HepG2 (cell line): Measurements from ENCODE around the gene RAPGEFL1. TPM values are rescaled to one million over a fixed set of nuclear protein-coding genes. Genes with fewer than 3 reads are reported as not detected.

Experiments
- ATAC-seq: fragments of 200-7000 bp; cut with Tn5 transposase; 3 replicates; pipeline ENCODE4 v1.9.1; 2020; ENCODE audit warnings: mild to moderate bottlenecking, moderate library complexity
- BruUV-seq: library from RNA; stranded (reverse); fragments of 400-500 nt; replicated peaks from 2 replicates; lab custom pipeline; 2021; lab: Mats Ljungman, UMichigan
- CTCF ChIA-PET: fragments of 300-600 bp; formaldehyde crosslinking; extraction: SDS; loops from one replicate; lab custom pipeline; 2021; ENCODE audit warnings: low total read pairs, inconsistent platforms, low intra/inter-chr PET ratio; lab: Yijun Ruan, JAX
- POLR2A ChIA-PET: fragments of 350-600 bp; sonication (Branson Sonifier 250); formaldehyde crosslinking; loops from one replicate; lab custom pipeline; 2020; ENCODE audit warnings: antibody characterized with exemption, inconsistent platforms; lab: Yijun Ruan, JAX
- DNase-seq: peaks from one replicate; pipeline ENCODE4 v3.0.0-alpha.2; 2015; ENCODE audit warnings: low spot score
- FAIRE-seq: peaks from 3 replicates; lab custom pipeline; 2011; peaks lifted over from hg19 to GRCh38; lab: Jason Lieb, UNC
- H2AFZ ChIP-seq: one replicate; pipeline ENCODE4 v1.6.1; 2011; ENCODE audit warnings: low read length, inconsistent platforms
- H3K27ac ChIP-seq: fragments of 300-600 bp; 3 replicates; pipeline ENCODE4 v1.8.0; 2011; ENCODE audit warnings: mixed run types, mild to moderate bottlenecking, mixed read lengths, low read length, inconsistent platforms; ENCODE audit not compliant: insufficient read depth; ENCODE audit errors: extremely low read length
- H3K27me3 ChIP-seq, 2 experiments: fragments of 200-600 bp in 1 of 2; 2 replicates in 1 of 2; 3 replicates in 1 of 2; pipeline versions ENCODE4 v1.6.0 to v1.8.0; 2011; ENCODE audit warnings: low read length in 2 of 2, mild to moderate bottlenecking in 2 of 2, moderate library complexity in 2 of 2, inconsistent platforms in 1 of 2; ENCODE audit not compliant: insufficient read depth in 2 of 2, control insufficient read depth in 1 of 2
- H3K36me3 ChIP-seq, 2 experiments: fragments of 200-600 bp in 1 of 2; replicated peaks in 1 of 2; 2 replicates in 1 of 2; 3 replicates in 1 of 2; pipeline versions ENCODE4 v1.5.1 to v1.8.0; 2011; ENCODE audit warnings: low read length in 2 of 2, inconsistent platforms in 1 of 2; ENCODE audit not compliant: insufficient read depth in 2 of 2, control insufficient read depth in 1 of 2
- H3K4me1 ChIP-seq: 2 replicates; pipeline ENCODE4 v1.5.1; 2012; ENCODE audit warnings: low read length, inconsistent platforms; ENCODE audit not compliant: insufficient read depth
- H3K4me2 ChIP-seq: 2 replicates; pipeline ENCODE4 v1.6.0; 2011; ENCODE audit warnings: low read depth, low read length, inconsistent platforms
- H3K4me3 ChIP-seq, 3 experiments: fragments of 200-600 bp in 1 of 3; sonication (generic), shearing (Covaris generic) in 1 of 3; replicated peaks in 1 of 3; 2 replicates each; pipeline ENCODE4 v1.5.1; 2011 to 2016; ENCODE audit warnings: low read length in 3 of 3, inconsistent platforms in 2 of 3, low read depth in 2 of 3, mild to moderate bottlenecking in 2 of 3, control low read depth in 1 of 3, mixed read lengths in 1 of 3; ENCODE audit not compliant: insufficient read depth in 1 of 3
- H3K79me2 ChIP-seq: one replicate; pipeline ENCODE4 v1.6.1; 2011; ENCODE audit warnings: low read length, inconsistent platforms; ENCODE audit not compliant: insufficient read depth
- H3K9ac ChIP-seq: 2 replicates; pipeline ENCODE4 v1.6.0; 2011; ENCODE audit warnings: mild to moderate bottlenecking, low read depth, low read length, inconsistent platforms; ENCODE audit not compliant: insufficient read depth
- H3K9me3 ChIP-seq: 2 replicates; pipeline ENCODE4 v1.5.1; 2012; ENCODE audit warnings: mild to moderate bottlenecking, low read length
- H4K20me1 ChIP-seq: 2 replicates; pipeline ENCODE4 v1.6.0; 2011; ENCODE audit warnings: inconsistent platforms, mild to moderate bottlenecking, low read length, moderate library complexity; ENCODE audit not compliant: insufficient read depth
- AHR ChIP-seq: IDR thresholded peaks from 2 replicates; pipeline ENCODE4 v1.6.1; 2018; ENCODE audit warnings: missing genetic modification reagents, missing compliant biosample characterization
- CHD4 ChIP-seq: fragments of 200-600 bp; sonication (generic); IDR thresholded peaks from 2 replicates; pipeline ENCODE4 v1.7.0; 2017; ENCODE audit warnings: mild to moderate bottlenecking, low read length, borderline replicate concordance
- FOXO1 ChIP-seq: sonication (generic); formaldehyde crosslinking; IDR thresholded peaks from 2 replicates; pipeline ENCODE4 v1.4.0; 2020; ENCODE audit warnings: missing genetic modification reagents
- GPN1 ChIP-seq: sonication (generic); formaldehyde crosslinking; IDR thresholded peaks from 2 replicates; pipeline ENCODE4 v1.5.1; 2020; ENCODE audit warnings: missing genetic modification reagents, borderline replicate concordance
- HMGA1 ChIP-seq: sonication (generic); formaldehyde crosslinking; conservative IDR thresholded peaks from 2 replicates; pipeline ENCODE4 v1.4.0; 2020; ENCODE audit warnings: missing genetic modification reagents
- KLF15 ChIP-seq: sonication (generic); formaldehyde crosslinking; IDR thresholded peaks from 2 replicates; pipeline ENCODE4 v1.8.1; 2023; ENCODE audit warnings: borderline replicate concordance, mild to moderate bottlenecking, inconsistent platforms, missing genetic modification reagents, mixed read lengths
- MAFK ChIP-seq, 2 experiments: IDR thresholded peaks in 1 of 2; conservative IDR thresholded peaks in 1 of 2; 2 replicates each; pipeline ENCODE4 v1.6.1; 2011; ENCODE audit warnings: improper control_type of control experiment in 2 of 2, low read length in 2 of 2
- MAZ ChIP-seq, 2 experiments: sonication (generic) in 1 of 2; formaldehyde crosslinking in 1 of 2; IDR thresholded peaks; 2 replicates each; pipeline versions ENCODE4 v1.5.0 to v1.6.1; 2012 to 2020; ENCODE audit warnings: low read depth in 2 of 2, mild to moderate bottlenecking in 2 of 2, borderline replicate concordance in 1 of 2, improper control_type of control experiment in 1 of 2, low read length in 1 of 2, missing genetic modification reagents in 1 of 2, moderate library complexity in 1 of 2
- NRL ChIP-seq: sonication (generic); formaldehyde crosslinking; IDR thresholded peaks from 2 replicates; pipeline ENCODE4 v1.5.0; 2020; ENCODE audit warnings: missing genetic modification reagents, mild to moderate bottlenecking, moderate library complexity, borderline replicate concordance
- RAD21 ChIP-seq: fragments of 450-650 bp; formaldehyde crosslinking; IDR thresholded peaks from 2 replicates; pipeline ENCODE4 v1.5.0; 2020; ENCODE audit warnings: mild to moderate bottlenecking
- TGIF2 ChIP-seq: IDR thresholded peaks from 2 replicates; pipeline ENCODE4 v1.6.1; 2016; ENCODE audit warnings: control low read depth, missing compliant biosample characterization
- ZC3H13 ChIP-seq: sonication (generic); formaldehyde crosslinking; IDR thresholded peaks from 2 replicates; pipeline ENCODE4 v1.8.1; 2023; ENCODE audit warnings: mild to moderate bottlenecking, missing genetic modification reagents, moderate library complexity
- ZNF292 ChIP-seq: sonication (generic); formaldehyde crosslinking; IDR thresholded peaks from 2 replicates; pipeline ENCODE4 v1.8.1; 2022; ENCODE audit warnings: mild to moderate bottlenecking, low read depth, missing genetic modification reagents, borderline replicate concordance
- ZNF501 ChIP-seq: sonication (generic); formaldehyde crosslinking; IDR thresholded peaks from 2 replicates; pipeline ENCODE4 v1.5.1; 2020; ENCODE audit warnings: mild to moderate bottlenecking, moderate library complexity, missing genetic modification reagents
- ZNF510 ChIP-seq: sonication (generic); formaldehyde crosslinking; IDR thresholded peaks from 2 replicates; pipeline ENCODE4 v1.4.0; 2020; ENCODE audit warnings: low read depth, mild to moderate bottlenecking, missing genetic modification reagents
- ZNF572 ChIP-seq: sonication (generic); formaldehyde crosslinking; IDR thresholded peaks from 2 replicates; pipeline ENCODE4 v1.5.1; 2020; ENCODE audit warnings: mild to moderate bottlenecking, missing genetic modification reagents
- ZNF780A ChIP-seq: sonication (generic); formaldehyde crosslinking; IDR thresholded peaks from 2 replicates; pipeline ENCODE4 v1.8.0; 2022; ENCODE audit warnings: mild to moderate bottlenecking, missing genetic modification reagents, moderate library complexity
- ZSCAN31 ChIP-seq: sonication (generic); formaldehyde crosslinking; IDR thresholded peaks from 2 replicates; pipeline ENCODE4 v1.5.0; 2020; ENCODE audit warnings: low read depth, mild to moderate bottlenecking, missing genetic modification reagents
- WGBS: methylation state at CpG from one replicate; pipeline ENCODE4 v1.1.6; 2017; ENCODE audit warnings: low lambda C conversion rate; 5-methylcytosine and 5-hydroxymethylcytosine counted together
- in situ Hi-C: cut with HindIII; loops from 2 replicates; pipeline ENCODE4 v1.10.0; 2017; ENCODE audit warnings: low pct_unique_long_range_greater_than_20kb; ENCODE audit not compliant: extremely low pct_ligation_motif_present
- intact Hi-C: fragments of 100-400 bp; cut with micrococcal nuclease; formaldehyde crosslinking; loops from one replicate; pipeline ENCODE4 v1.10.0; 2022; ENCODE audit not compliant: unreplicated experiment
- polyA plus RNA-seq, 8 experiments: library from polyadenylated mRNA; depleted of rRNA in 3 of 8; stranded (reverse) in 7 of 8; unstranded in 1 of 8; fragments of >200 nt; fragmentation: Illumina TruSeq in 4 of 8; extraction: Trizol in 4 of 8; gene quantifications; 2 replicates each; pipeline versions ENCODE4 v1.2.1 to v1.2.3, GENCODE V29; 2011 to 2016; ENCODE audit warnings: low read depth in 4 of 8, missing spikeins in 1 of 8, mixed read lengths in 1 of 8; ENCODE audit not compliant: insufficient read depth in 1 of 8
- total RNA-seq, 5 experiments: library from RNA; depleted of rRNA; stranded (reverse); fragments of >200 nt; fragmentation: Illumina TruSeq; extraction: Trizol; gene quantifications; 2 replicates each; pipeline ENCODE4 v1.2.3, GENCODE V29; 2016; ENCODE audit warnings: low read depth in 1 of 5
- TF ChIP-seq, protein P1 (sequence below): sonication (generic); formaldehyde crosslinking; IDR thresholded peaks from 2 replicates; pipeline ENCODE4 v1.5.0; 2020; ENCODE audit warnings: mild to moderate bottlenecking, missing genetic modification reagents, moderate library complexity
- TF ChIP-seq, protein P2 (sequence below): sonication (generic); formaldehyde crosslinking; IDR thresholded peaks from 2 replicates; pipeline ENCODE4 v1.4.0; 2020; ENCODE audit warnings: mild to moderate bottlenecking, low read depth, missing genetic modification reagents

Gene RAPGEFL1
- total and polyA plus RNA-seq, 2 of the 13 experiments (the other 11 are each of a cell fraction or from before 2014, with no cell fraction given): 4.5 to 7.8 TPM

DNA sequence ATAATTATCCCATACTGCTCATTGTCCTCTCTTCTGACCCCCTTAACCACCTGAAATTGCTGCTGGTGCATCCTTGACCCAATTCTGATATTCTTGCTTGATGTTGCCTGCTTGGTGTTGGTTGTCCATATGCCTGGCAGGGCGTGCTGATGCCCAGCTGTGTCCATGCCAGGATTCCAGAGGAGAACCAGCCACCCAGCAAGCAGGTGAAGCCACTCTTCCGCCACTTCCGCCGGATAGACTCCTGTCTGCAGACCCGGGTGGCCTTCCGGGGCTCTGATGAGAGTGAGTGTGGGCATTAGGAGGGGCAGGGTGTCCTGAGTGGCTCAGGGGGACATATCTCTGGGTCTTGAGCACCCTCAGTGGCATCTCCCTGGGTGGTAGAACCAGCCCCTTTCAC is 11.4 kb downstream of the RAPGEFL1 start:
- POLR2A ChIA-PET: no interaction called here

GRCh38 chr17:40190197-40191021 is 13.1 kb downstream of the RAPGEFL1 start:
- POLR2A ChIA-PET: interaction anchor here (1.0 to 2.5 kb wide), 6 partner anchors 9 to 77 kb away, joined by 3 to 12 read pairs (median 6); partner anchors contain the start of gene CASC3
- peak; percentile 59 for DNase-seq
- peak; percentile 59 for FAIRE-seq
- TF ChIP-seq ZSCAN31 (CRISPR knock-in tag) (no peak), MAZ (IDR thresholded peaks at IDR 0.05; ENCODE audit: borderline replicate concordance, low read depth, low read length) (peak; percentile 38; the same call in 1 of the 2 replicates), MAZ (CRISPR knock-in tag; IDR thresholded peaks at IDR 0.05; ENCODE audit: low read depth) (no peak), HMGA1 (CRISPR knock-in tag) (no peak), TGIF2 (CRISPR knock-in tag) (peak; percentile 45; the same call in 1 of the 2 replicates), MAFK (conservative IDR thresholded peaks at IDR 0.05 in 1 of 2, IDR thresholded peaks at IDR 0.05 in 1 of 2; ENCODE audit: low read length in 2 of 2) (no peak), FOXO1 (CRISPR knock-in tag) (peak; percentile 38; the same call in 1 of the 2 replicates), ZNF292 (peak; percentile 25; the same call in 1 of the 2 replicates), NRL (no peak)
- TF ChIP-seq, protein P1, sequence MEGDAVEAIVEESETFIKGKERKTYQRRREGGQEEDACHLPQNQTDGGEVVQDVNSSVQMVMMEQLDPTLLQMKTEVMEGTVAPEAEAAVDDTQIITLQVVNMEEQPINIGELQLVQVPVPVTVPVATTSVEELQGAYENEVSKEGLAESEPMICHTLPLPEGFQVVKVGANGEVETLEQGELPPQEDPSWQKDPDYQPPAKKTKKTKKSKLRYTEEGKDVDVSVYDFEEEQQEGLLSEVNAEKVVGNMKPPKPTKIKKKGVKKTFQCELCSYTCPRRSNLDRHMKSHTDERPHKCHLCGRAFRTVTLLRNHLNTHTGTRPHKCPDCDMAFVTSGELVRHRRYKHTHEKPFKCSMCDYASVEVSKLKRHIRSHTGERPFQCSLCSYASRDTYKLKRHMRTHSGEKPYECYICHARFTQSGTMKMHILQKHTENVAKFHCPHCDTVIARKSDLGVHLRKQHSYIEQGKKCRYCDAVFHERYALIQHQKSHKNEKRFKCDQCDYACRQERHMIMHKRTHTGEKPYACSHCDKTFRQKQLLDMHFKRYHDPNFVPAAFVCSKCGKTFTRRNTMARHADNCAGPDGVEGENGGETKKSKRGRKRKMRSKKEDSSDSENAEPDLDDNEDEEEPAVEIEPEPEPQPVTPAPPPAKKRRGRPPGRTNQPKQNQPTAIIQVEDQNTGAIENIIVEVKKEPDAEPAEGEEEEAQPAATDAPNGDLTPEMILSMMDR: peak; percentile 55

More for the DNA sequence above, 11.4 kb downstream of the RAPGEFL1 start:
- CTCF ChIA-PET: no interaction called here
- ATAC-seq (no peak), FAIRE-seq (no peak), DNase-seq (no peak)
- Histone ChIP-seq H4K20me1 (no peaks in the 10 kb centered on the region), H3K9me3 (no peaks in the 10 kb centered on the region), H3K79me2 (no peaks in the 10 kb centered on the region), H2AFZ (no peak overlapping the region), H3K27ac (no peak overlapping the region), H3K4me1 (peaks cover 35% of the 10 kb centered on the region), H3K4me3 (no peak overlapping the region), H3K36me3 (no peaks in the 10 kb centered on the region), H3K27me3 (no peaks in the 10 kb centered on the region), H3K9ac (no peak overlapping the region), H3K4me2 (no peak overlapping the region)
- no TSS peak for BruUV-seq
- in situ Hi-C loops (no loop called here), intact Hi-C loops (no loop called here)
- 93% methylated on average over 6 of the region's 6 CpGs for WGBS
- TF ChIP-seq ZC3H13 (CRISPR knock-in tag) (no peak), CHD4 (no peak), ZNF572 (CRISPR knock-in tag) (no peak), ZNF510 (CRISPR knock-in tag) (no peak), RAD21 (CRISPR knock-in tag) (no peak), ZNF501 (no peak), AHR (CRISPR knock-in tag) (no peak), ZNF780A (CRISPR knock-in tag) (no peak), KLF15 (no peak), GPN1 (CRISPR knock-in tag) (no peak)
- TF ChIP-seq, protein P2, sequence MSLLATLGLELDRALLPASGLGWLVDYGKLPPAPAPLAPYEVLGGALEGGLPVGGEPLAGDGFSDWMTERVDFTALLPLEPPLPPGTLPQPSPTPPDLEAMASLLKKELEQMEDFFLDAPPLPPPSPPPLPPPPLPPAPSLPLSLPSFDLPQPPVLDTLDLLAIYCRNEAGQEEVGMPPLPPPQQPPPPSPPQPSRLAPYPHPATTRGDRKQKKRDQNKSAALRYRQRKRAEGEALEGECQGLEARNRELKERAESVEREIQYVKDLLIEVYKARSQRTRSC: no peak

More at GRCh38 chr17:40190197-40191021, 13.1 kb downstream of the RAPGEFL1 start:
- Histone ChIP-seq H3K27me3 (no peaks in the 10 kb centered on the region), H2AFZ (no peak overlapping the region), H3K4me2 (peak overlapping the region; percentile 91), H3K27ac (peak overlapping the region; percentile 53), H4K20me1 (no peaks in the 10 kb centered on the region), H3K9me3 (no peaks in the 10 kb centered on the region), H3K9ac (peak overlapping the region; percentile 53), H3K4me3 (peak overlapping the region; percentile 61 to 80 (median 79)), H3K79me2 (no peaks in the 10 kb centered on the region), H3K36me3 (no peaks in the 10 kb centered on the region), H3K4me1 (peaks cover 39% of the 10 kb centered on the region)
- intact Hi-C loops: loop anchor here (2.0 kb wide), 1 partner anchor 178 kb away; no protein-coding TSS in a partner anchor
- in situ Hi-C loops: no loop called here
- TSS peak; percentile 70 for BruUV-seq
- CTCF ChIA-PET: interaction anchor here (1.9 to 2.2 kb wide), 2 partner anchors 100 to 176 kb away, joined by 10 to 14 read pairs; no protein-coding TSS in a partner anchor
- WGBS: 24% methylated on average over 15 of the region's 15 CpGs
- ATAC-seq: peak; percentile 91
